ENCODE results near the gene AJM1. TPM values are rescaled to one million over a fixed set of nuclear protein-coding genes. Genes with fewer than 3 reads are reported as not detected.

The AJM1 gene
- total RNA-seq, 3 donors from 2014 or later, result 7.4 to 21.6 (median 16.4) TPM

- Histone ChIP-seq H3K9me3 (no peaks in the 10 kb centered on the region), H3K4me3 (no peak overlapping the region), H3K36me3 (ENCODE audit: low read depth) (peaks cover 4% of the 10 kb centered on the region), H3K4me1 (ENCODE audit: low read depth) (peaks cover 7% of the 10 kb centered on the region)
- TF ChIP-seq, protein P1, sequence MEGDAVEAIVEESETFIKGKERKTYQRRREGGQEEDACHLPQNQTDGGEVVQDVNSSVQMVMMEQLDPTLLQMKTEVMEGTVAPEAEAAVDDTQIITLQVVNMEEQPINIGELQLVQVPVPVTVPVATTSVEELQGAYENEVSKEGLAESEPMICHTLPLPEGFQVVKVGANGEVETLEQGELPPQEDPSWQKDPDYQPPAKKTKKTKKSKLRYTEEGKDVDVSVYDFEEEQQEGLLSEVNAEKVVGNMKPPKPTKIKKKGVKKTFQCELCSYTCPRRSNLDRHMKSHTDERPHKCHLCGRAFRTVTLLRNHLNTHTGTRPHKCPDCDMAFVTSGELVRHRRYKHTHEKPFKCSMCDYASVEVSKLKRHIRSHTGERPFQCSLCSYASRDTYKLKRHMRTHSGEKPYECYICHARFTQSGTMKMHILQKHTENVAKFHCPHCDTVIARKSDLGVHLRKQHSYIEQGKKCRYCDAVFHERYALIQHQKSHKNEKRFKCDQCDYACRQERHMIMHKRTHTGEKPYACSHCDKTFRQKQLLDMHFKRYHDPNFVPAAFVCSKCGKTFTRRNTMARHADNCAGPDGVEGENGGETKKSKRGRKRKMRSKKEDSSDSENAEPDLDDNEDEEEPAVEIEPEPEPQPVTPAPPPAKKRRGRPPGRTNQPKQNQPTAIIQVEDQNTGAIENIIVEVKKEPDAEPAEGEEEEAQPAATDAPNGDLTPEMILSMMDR (IDR thresholded peaks at IDR 0.05), result no peak
- ATAC-seq (no peak), DNase-seq (no peak)
- intact Hi-C loops (cut with DNase I, micrococcal nuclease), result no loop called here
Observed at GRCh38 chr9:136814725-136815421, 27.4 kb upstream of the AJM1 start.

GRCh38 chr9:136815422-136815782, 26.9 kb upstream of the AJM1 start:
- TF ChIP-seq, protein P1 (IDR thresholded peaks at IDR 0.05), result no peak
- peaks cover 2% of the 10 kb centered on the region for H3K4me1 ChIP-seq (ENCODE audit: low read depth)
- ATAC-seq (no peak), DNase-seq (no peak)
- H3K4me3 ChIP-seq, result no peak overlapping the region
- H3K9me3 ChIP-seq, result no peaks in the 10 kb centered on the region
- intact Hi-C loops (cut with DNase I, micrococcal nuclease), result no loop called here
- peaks cover 4% of the 10 kb centered on the region for H3K36me3 ChIP-seq (ENCODE audit: low read depth)

DNA sequence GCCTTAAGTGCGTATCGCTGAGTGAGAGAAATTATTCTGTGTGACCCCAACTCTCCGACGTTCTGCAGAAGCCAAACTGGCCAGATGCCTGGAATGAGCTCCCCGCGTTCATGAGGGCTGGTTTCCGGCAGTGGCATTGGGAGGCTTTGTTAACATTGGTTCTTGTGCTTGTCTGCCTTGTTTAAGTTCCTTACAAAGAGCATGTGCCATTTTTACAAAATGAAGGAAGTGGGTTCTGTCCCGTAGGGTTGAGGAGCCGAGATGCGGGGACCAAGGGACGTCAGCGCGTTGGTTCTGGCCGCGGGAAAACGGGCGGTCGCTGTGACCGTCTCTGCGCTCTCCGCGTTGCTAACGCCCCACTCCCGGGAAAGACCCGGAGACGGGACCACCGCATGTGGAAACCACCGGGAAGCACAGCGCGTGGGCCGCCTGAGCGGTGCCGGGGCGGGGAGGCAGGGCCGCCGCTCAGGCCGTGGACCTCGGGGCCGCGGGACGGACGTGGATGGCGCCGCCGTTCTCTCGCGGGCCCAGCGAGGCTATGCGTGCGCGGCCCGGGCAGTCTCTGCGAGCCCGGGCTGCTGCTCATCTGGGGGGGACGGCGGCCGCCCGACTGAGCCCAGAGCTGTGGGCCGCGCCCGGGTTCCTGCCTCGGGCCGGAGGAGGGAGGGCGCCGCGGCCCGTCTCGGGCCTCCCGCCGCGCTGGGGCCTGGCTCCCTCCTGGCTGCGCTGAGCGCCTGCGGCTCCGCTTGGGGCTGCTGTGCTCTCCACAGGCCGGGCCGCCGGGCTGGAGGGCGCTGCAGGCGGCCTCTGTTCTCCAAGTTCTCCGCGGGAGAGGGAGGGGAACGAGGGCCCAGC, 21.1 kb upstream of the AJM1 start:
- TF ChIP-seq, protein P1 (IDR thresholded peaks at IDR 0.05), result no peak
- DNase-seq (no peak), ATAC-seq (peak; percentile 34)
- Histone ChIP-seq H3K36me3 (ENCODE audit: low read depth) (peaks cover 10% of the 10 kb centered on the region), H3K4me1 (ENCODE audit: low read depth) (peaks cover 2% of the 10 kb centered on the region), H3K9me3 (no peaks in the 10 kb centered on the region), H3K4me3 (no peak overlapping the region)
- intact Hi-C loops (cut with DNase I, micrococcal nuclease), result no loop called here

DNA sequence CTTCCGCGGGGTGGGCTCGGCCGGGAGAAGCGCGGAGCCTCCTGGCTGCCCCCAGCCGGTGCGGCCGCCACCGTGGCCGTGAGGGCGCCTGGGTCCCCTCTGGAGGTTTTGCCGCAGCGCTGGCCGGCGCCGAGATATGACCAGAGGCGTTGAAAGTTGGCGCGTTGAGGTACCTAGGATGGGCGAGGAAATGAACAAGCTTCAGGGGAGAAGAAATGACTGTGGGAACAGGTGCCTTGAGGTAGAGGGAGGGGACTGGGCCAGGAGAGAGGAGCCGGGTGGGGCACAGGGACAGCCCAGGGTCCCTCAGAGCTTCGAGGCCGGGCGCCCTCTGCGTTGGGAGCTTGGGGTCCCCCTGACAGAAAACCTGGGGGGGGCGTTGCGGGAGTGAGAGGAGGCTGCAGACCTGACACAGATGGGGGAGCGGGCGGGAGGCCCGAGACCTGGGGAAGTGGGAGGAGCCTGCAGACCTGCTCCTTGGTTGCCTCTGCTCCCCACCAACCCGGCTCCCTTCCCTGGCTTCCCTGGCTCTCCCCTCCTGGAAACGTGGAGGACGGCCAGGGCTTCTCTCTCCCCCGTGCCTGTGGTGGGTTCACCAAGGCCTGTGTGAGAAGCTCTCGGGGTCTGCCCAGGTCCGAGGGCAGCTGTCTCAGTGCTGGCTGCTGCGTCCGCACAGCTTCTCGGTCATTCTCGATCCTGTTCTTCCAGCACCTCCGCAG, 20.3 kb upstream of the AJM1 start:
- TF ChIP-seq, protein P1 (IDR thresholded peaks at IDR 0.05), result no peak
- H3K9me3 ChIP-seq, result no peaks in the 10 kb centered on the region
- ATAC-seq (peak; percentile 7), DNase-seq (no peak)
- H3K4me3 ChIP-seq, result no peak overlapping the region
- H3K4me1 ChIP-seq (ENCODE audit: low read depth), result peaks cover 2% of the 10 kb centered on the region
- H3K36me3 ChIP-seq (ENCODE audit: low read depth), result peaks cover 10% of the 10 kb centered on the region
- intact Hi-C loops (cut with DNase I, micrococcal nuclease), result no loop called here

- ATAC-seq (no peak), DNase-seq (no peak)
- Histone ChIP-seq H3K4me1 (ENCODE audit: low read depth) (peaks cover 2% of the 10 kb centered on the region), H3K9me3 (no peaks in the 10 kb centered on the region), H3K4me3 (no peak overlapping the region), H3K36me3 (ENCODE audit: low read depth) (peaks cover 10% of the 10 kb centered on the region)
- intact Hi-C loops (cut with DNase I, micrococcal nuclease), result no loop called here
- TF ChIP-seq, protein P1 (IDR thresholded peaks at IDR 0.05), result no peak
Observed at GRCh38 chr9:136823136-136824046, 18.9 kb upstream of the AJM1 start.

Data from mucosa of descending colon (tissue), 3 donors.